Measurements from ENCODE around the gene NCOA1. TPM values are rescaled to one million over a fixed set of nuclear protein-coding genes. Genes with fewer than 3 reads are reported as not detected.

The NCOA1 gene
- total RNA-seq, 2 experiments from 2014 or later = 19.2 to 20.2 TPM

GRCh38 chr2:24509425-24509824 lies 18.4 kb downstream of the NCOA1 start:
- no peaks in the 10 kb centered on the region for H3K9me3 Mint-ChIP-seq
- H3K27ac Mint-ChIP-seq = no peak overlapping the region
- H3K4me1 Mint-ChIP-seq = peaks cover 69% of the 10 kb centered on the region
- no peaks in the 10 kb centered on the region for H3K27me3 Mint-ChIP-seq
- no peak overlapping the region for H3K4me3 Mint-ChIP-seq
- DNase-seq = no peak
- peaks cover 11% of the 10 kb centered on the region for H3K36me3 Mint-ChIP-seq

GRCh38 chr2:24509840-24510239 lies 18.8 kb downstream of the NCOA1 start:
- Mint-ChIP-seq H3K4me1 (peaks cover 71% of the 10 kb centered on the region), H3K9me3 (no peaks in the 10 kb centered on the region), H3K27ac (no peak overlapping the region), H3K36me3 (peaks cover 11% of the 10 kb centered on the region), H3K27me3 (no peaks in the 10 kb centered on the region), H3K4me3 (no peak overlapping the region)
- DNase-seq = no peak

GRCh38 chr2:24510771-24511170 lies 19.7 kb downstream of the NCOA1 start:
- H3K4me3 Mint-ChIP-seq = no peak overlapping the region
- peaks cover 7% of the 10 kb centered on the region for H3K36me3 Mint-ChIP-seq
- peaks cover 72% of the 10 kb centered on the region for H3K4me1 Mint-ChIP-seq
- H3K27me3 Mint-ChIP-seq = no peaks in the 10 kb centered on the region
- H3K9me3 Mint-ChIP-seq = no peaks in the 10 kb centered on the region
- H3K27ac Mint-ChIP-seq = no peak overlapping the region
- DNase-seq = no peak

- no peak for DNase-seq
- no peaks in the 10 kb centered on the region for H3K9me3 Mint-ChIP-seq
- no peak overlapping the region for H3K27ac Mint-ChIP-seq
- H3K27me3 Mint-ChIP-seq = no peaks in the 10 kb centered on the region
- no peak overlapping the region for H3K4me3 Mint-ChIP-seq
- H3K4me1 Mint-ChIP-seq = peaks cover 69% of the 10 kb centered on the region
- H3K36me3 Mint-ChIP-seq = peaks cover 7% of the 10 kb centered on the region
Measured at GRCh38 chr2:24511198-24511597, 20.1 kb downstream of the NCOA1 start.

- H3K9me3 Mint-ChIP-seq = no peaks in the 10 kb centered on the region
- H3K4me1 Mint-ChIP-seq = peaks cover 65% of the 10 kb centered on the region
- no peak for DNase-seq
- no peak overlapping the region for H3K27ac Mint-ChIP-seq
- H3K27me3 Mint-ChIP-seq = no peaks in the 10 kb centered on the region
- H3K36me3 Mint-ChIP-seq = peaks cover 7% of the 10 kb centered on the region
- no peak overlapping the region for H3K4me3 Mint-ChIP-seq
Measured at GRCh38 chr2:24511894-24512293, 20.8 kb downstream of the NCOA1 start.

GRCh38 chr2:24512404-24512803 lies 21.4 kb downstream of the NCOA1 start:
- H3K27me3 Mint-ChIP-seq = no peaks in the 10 kb centered on the region
- peak overlapping the region; percentile 22 for H3K4me3 Mint-ChIP-seq
- no peaks in the 10 kb centered on the region for H3K9me3 Mint-ChIP-seq
- DNase-seq = no peak
- peaks cover 7% of the 10 kb centered on the region for H3K36me3 Mint-ChIP-seq
- H3K4me1 Mint-ChIP-seq = peaks cover 65% of the 10 kb centered on the region
- H3K27ac Mint-ChIP-seq = no peak overlapping the region

- no peak overlapping the region for H3K27ac Mint-ChIP-seq
- no peaks in the 10 kb centered on the region for H3K9me3 Mint-ChIP-seq
- peaks cover 64% of the 10 kb centered on the region for H3K4me1 Mint-ChIP-seq
- peaks cover 8% of the 10 kb centered on the region for H3K36me3 Mint-ChIP-seq
- DNase-seq = no peak
- no peak overlapping the region for H3K4me3 Mint-ChIP-seq
- no peaks in the 10 kb centered on the region for H3K27me3 Mint-ChIP-seq
Measured at GRCh38 chr2:24512831-24513230, 21.8 kb downstream of the NCOA1 start.

- Mint-ChIP-seq H3K36me3 (peaks cover 8% of the 10 kb centered on the region), H3K4me1 (peaks cover 61% of the 10 kb centered on the region), H3K4me3 (no peak overlapping the region), H3K27me3 (no peaks in the 10 kb centered on the region), H3K27ac (no peak overlapping the region), H3K9me3 (no peaks in the 10 kb centered on the region)
- DNase-seq = no peak
Measured at GRCh38 chr2:24513281-24514071, 22.4 kb downstream of the NCOA1 start.

- no peak overlapping the region for H3K4me3 Mint-ChIP-seq
- no peak for DNase-seq
- H3K9me3 Mint-ChIP-seq = peaks cover 4% of the 10 kb centered on the region
- peaks cover 13% of the 10 kb centered on the region for H3K36me3 Mint-ChIP-seq
- no peak overlapping the region for H3K27ac Mint-ChIP-seq
- H3K4me1 Mint-ChIP-seq = peaks cover 58% of the 10 kb centered on the region
- no peaks in the 10 kb centered on the region for H3K27me3 Mint-ChIP-seq
Measured at GRCh38 chr2:24514820-24515219, 23.8 kb downstream of the NCOA1 start.

GRCh38 chr2:24515335-24515734 lies 24.3 kb downstream of the NCOA1 start:
- Mint-ChIP-seq H3K27ac (no peak overlapping the region), H3K36me3 (peaks cover 13% of the 10 kb centered on the region), H3K4me1 (peaks cover 58% of the 10 kb centered on the region), H3K9me3 (peaks cover 4% of the 10 kb centered on the region), H3K27me3 (no peaks in the 10 kb centered on the region), H3K4me3 (no peak overlapping the region)
- DNase-seq = peak; percentile 11

GRCh38 chr2:24515831-24516230 lies 24.8 kb downstream of the NCOA1 start:
- H3K4me1 Mint-ChIP-seq = peaks cover 59% of the 10 kb centered on the region
- no peak overlapping the region for H3K27ac Mint-ChIP-seq
- H3K4me3 Mint-ChIP-seq = no peak overlapping the region
- H3K27me3 Mint-ChIP-seq = no peaks in the 10 kb centered on the region
- H3K9me3 Mint-ChIP-seq = peaks cover 4% of the 10 kb centered on the region
- H3K36me3 Mint-ChIP-seq = peaks cover 10% of the 10 kb centered on the region
- no peak for DNase-seq

GRCh38 chr2:24517247-24517646 lies 26.2 kb downstream of the NCOA1 start:
- peaks cover 59% of the 10 kb centered on the region for H3K4me1 Mint-ChIP-seq
- no peaks in the 10 kb centered on the region for H3K27me3 Mint-ChIP-seq
- DNase-seq = no peak
- H3K4me3 Mint-ChIP-seq = no peak overlapping the region
- H3K27ac Mint-ChIP-seq = no peak overlapping the region
- peaks cover 11% of the 10 kb centered on the region for H3K9me3 Mint-ChIP-seq
- H3K36me3 Mint-ChIP-seq = peaks cover 17% of the 10 kb centered on the region

- Mint-ChIP-seq H3K4me1 (peaks cover 54% of the 10 kb centered on the region), H3K4me3 (no peak overlapping the region), H3K36me3 (peaks cover 31% of the 10 kb centered on the region), H3K27me3 (no peaks in the 10 kb centered on the region), H3K27ac (no peak overlapping the region), H3K9me3 (peaks cover 14% of the 10 kb centered on the region)
- DNase-seq = no peak
Measured at GRCh38 chr2:24520175-24520574, 29.1 kb downstream of the NCOA1 start.

- no peak for DNase-seq
- H3K27me3 Mint-ChIP-seq = no peaks in the 10 kb centered on the region
- H3K4me3 Mint-ChIP-seq = peak overlapping the region; percentile 59
- peak overlapping the region; percentile 88 for H3K27ac Mint-ChIP-seq
- peaks cover 36% of the 10 kb centered on the region for H3K36me3 Mint-ChIP-seq
- H3K4me1 Mint-ChIP-seq = peaks cover 57% of the 10 kb centered on the region
- H3K9me3 Mint-ChIP-seq = peaks cover 18% of the 10 kb centered on the region
Measured at GRCh38 chr2:24521162-24521857, 30.3 kb downstream of the NCOA1 start.

- Mint-ChIP-seq H3K4me1 (peaks cover 56% of the 10 kb centered on the region), H3K4me3 (peak overlapping the region; percentile 27), H3K27me3 (no peaks in the 10 kb centered on the region), H3K9me3 (peaks cover 18% of the 10 kb centered on the region), H3K27ac (peak overlapping the region; percentile 88), H3K36me3 (peaks cover 37% of the 10 kb centered on the region)
- DNase-seq = no peak
Measured at GRCh38 chr2:24521975-24522639, 31.1 kb downstream of the NCOA1 start.

All from activated naive CD8-positive, alpha-beta T cell treated with anti-CD3 and anti-CD28 coated beads for 36 hours (primary cell).